HL-60/S4 treated with retinoic acid at 250 ng/mL for 4 days and 3 days (cell line): Measurements from ENCODE around the gene KAZN.

Experiments used
- in situ Hi-C: fragments of 300-500 bp; cut with MboI; formaldehyde crosslinking; loops from 2 replicates; pipeline ENCODE4 v1.7.0; 2022; ENCODE audit warnings: low sequenced_read_pairs

The KAZN gene

GRCh38 chr1:14612256-14612655 is 13.8 kb downstream of the KAZN start:
- in situ Hi-C loops = no loop called here

- in situ Hi-C loops = no loop called here
Observed at GRCh38 chr1:14613926-14614325, 15.4 kb downstream of the KAZN start.

GRCh38 chr1:14614341-14614740 is 15.9 kb downstream of the KAZN start:
- in situ Hi-C loops = no loop called here

DNA sequence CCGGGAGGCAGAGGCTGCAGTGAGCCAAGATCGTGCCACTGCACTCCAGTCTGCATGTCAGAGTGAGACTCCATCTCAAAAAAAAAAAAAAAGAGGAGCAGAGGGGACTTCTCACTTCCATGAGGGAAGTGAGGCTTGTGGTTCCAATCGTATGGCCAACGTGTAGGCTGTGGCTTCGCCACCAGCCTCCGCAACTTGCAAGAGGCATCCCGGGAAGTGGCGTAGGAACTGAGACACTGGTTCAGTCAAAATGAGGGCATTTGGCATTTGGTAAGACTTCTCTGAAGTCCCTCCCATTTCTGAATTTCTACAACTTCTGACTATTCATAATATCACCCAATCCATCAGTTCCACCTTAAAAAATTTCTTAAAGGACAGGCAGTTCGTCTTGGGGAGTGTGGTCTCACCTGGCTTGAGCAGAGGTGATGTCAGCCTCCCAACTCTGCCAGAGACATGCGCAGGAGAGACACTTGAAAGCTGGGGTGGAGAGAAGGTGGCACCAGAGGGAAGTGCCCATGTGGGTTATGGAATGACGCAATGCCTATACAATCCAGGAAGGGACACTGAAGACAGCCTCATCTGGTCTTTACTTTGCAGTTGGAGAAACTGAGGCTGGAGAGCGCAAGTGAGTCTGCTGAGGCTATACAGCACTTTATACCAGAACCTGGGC is 17.2 kb downstream of the KAZN start:
- in situ Hi-C loops = no loop called here

DNA sequence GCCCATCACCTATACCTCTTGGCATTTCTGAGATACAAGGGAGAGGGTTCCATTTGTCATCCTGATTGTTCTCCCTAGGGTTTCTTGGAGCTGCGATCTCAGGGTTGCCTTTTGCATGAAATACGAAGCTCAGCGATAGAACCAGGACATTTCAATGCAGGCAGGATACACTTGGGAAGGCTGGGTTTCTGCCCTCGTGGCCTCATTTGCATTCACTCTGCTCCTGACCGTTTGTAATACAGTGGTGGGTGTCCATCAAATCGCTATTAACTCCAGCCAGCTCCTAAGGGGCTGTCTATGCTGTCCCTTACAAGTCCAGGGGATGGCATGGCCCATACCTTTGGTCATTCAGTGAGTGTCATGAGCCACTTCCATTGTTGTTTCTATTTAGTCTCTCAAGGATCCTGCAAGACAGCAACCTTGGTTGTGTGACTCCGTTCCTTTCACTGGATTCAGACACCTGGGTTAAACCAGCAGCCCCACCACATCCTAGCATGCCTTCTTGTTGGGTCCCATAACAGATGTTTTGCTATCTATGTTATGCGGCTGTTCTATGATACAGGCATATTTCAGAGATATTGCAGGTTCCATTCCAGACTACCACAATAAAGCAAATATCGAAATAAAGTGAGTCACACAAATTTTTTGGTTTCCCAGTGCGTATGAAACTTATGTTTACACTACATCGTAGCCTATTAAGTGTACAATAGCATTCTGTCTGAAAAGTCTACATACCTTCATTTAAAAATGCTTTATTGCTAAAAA is 18.3 kb downstream of the KAZN start:
- in situ Hi-C loops = no loop called here

GRCh38 chr1:14617791-14618190 is 19.3 kb downstream of the KAZN start:
- in situ Hi-C loops = no loop called here

- in situ Hi-C loops = no loop called here
Observed at GRCh38 chr1:14620941-14621340, 22.5 kb downstream of the KAZN start.

- in situ Hi-C loops = no loop called here
Observed at GRCh38 chr1:14623090-14623489, 24.6 kb downstream of the KAZN start.

DNA sequence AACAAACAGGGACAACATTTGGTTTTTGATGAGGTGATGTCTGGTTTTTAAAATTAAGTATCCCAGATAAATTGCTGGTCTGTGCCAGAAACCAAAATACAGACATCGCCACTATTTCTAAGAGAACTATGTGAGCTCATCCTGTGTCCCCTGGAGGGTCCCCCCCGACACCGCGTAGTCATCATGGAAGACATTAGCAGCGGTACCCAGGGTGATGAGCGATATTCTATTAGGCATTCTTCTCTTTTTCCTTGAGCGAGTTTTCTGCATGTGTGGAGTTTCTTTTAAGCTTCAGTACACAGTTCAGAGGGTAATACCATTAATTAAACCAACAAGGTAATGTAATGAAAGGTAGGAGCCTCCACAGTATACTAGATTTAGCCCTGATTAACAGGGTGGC is 26.5 kb downstream of the KAZN start:
- in situ Hi-C loops = no loop called here

DNA sequence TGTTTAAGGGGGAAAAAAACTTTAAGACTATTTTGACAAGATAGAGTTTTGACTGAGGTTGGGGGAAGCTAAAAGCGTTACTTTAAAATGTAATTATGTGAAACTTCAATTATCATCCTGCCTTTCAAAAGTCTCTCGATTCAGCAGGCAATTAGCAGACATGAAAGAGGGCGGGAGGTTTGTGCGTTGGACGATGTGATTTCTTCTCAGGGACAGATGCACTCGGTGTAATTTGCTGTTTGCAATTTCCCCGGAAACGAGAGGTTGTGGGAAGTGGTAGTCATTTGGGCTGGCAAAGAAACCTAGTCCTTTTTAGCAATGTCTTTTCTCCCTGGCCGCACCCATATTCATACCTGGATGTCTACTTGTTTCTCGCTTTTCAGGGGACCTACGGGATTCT is 27.1 kb downstream of the KAZN start:
- in situ Hi-C loops = no loop called here

DNA sequence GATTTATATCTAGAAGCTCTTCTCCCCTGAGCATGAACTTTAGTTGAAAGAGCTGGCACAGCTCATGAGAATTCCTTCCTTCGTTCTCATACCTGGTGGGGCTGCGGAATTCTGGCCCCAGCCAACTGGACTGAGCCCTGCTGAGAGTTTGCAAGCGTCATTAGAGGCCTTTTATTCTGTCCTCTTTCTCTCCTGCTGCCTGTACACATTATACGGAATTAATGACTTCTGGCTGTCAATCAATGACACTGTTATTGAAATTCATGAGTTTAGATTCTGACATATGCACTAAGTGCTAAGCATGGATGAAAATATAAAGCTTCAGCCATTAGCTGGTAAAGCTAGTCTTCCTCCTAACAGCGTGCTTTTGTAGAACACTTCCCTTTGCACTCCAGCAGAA is 27.5 kb downstream of the KAZN start:
- in situ Hi-C loops = no loop called here

- in situ Hi-C loops = no loop called here
Observed at GRCh38 chr1:14626869-14627607, 28.6 kb downstream of the KAZN start.

GRCh38 chr1:14627608-14628489 is 29.4 kb downstream of the KAZN start:
- in situ Hi-C loops = no loop called here

DNA sequence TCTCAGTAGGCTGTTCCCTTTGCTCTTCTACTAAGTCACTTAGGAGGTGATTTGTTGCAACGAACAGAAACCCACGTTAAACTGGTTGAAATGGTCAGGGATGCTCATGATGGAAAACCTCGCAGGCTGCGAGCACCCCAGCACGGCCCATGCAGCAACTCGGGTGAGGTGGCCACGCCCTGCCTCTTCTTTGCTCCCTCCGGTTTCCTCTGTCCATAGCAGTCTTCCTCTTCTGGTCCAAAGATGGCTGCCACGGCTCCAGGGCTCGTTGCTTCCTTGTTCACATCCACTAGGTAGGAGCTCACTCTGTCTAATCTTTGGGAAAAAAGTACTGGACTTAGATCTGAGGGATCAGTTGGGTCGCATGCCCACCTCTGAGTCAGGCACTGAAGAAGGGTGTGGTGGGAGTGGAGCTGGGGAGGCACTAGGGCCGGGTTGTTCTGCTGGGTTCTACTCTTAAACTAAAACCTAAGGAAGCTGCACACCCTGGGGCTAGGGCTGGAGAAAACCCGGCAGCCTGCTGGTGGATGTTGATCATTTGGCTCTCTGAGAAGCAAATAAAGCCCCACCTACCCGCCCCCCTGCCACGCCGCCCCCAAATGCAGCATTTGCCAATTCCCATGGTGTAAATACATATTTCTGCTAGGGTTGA is 31.0 kb downstream of the KAZN start:
- in situ Hi-C loops = no loop called here

GRCh38 chr1:14630986-14631385 is 32.5 kb downstream of the KAZN start:
- in situ Hi-C loops = no loop called here

GRCh38 chr1:14631421-14631820 is 32.9 kb downstream of the KAZN start:
- in situ Hi-C loops = no loop called here

GRCh38 chr1:14634486-14634885 is 36.0 kb downstream of the KAZN start:
- in situ Hi-C loops = no loop called here

DNA sequence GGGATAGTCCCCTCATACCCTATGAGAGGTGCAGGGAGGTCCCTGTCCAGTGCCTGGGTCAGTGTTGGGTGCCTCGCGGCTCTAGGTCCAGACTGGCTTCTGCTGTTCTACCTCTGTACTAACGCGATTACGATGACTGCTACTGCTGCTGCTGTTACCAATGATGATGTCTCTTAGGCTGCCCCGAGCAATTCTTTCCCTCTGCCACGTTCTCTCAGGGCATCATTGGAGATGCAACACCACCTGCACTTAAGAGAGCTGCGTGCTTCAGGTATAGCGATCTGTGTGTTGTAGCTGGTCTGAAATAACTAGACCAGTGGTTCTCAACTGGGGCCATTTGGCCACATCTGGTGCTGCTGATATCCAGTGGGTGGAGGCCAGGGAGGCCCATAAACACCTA is 36.9 kb downstream of the KAZN start:
- in situ Hi-C loops = no loop called here

- in situ Hi-C loops = no loop called here
Observed at GRCh38 chr1:14636897-14637632, 38.6 kb downstream of the KAZN start.
